Endometrium (tissue), 2 donors: ENCODE results near the gene F13B.
"Not testable (repeated sequence)": the region's sequence is repeated elsewhere in the genome, so short reads cannot be mapped to it uniquely, and the experiment has no call there.

Source experiments
- FAIRE-seq: peaks from 2 replicates; lab custom pipeline; 2012; peaks lifted over from hg19 to GRCh38; lab: Jason Lieb, UNC
- donor health status: control.
- donor health status: control.

F13B gene

DNA sequence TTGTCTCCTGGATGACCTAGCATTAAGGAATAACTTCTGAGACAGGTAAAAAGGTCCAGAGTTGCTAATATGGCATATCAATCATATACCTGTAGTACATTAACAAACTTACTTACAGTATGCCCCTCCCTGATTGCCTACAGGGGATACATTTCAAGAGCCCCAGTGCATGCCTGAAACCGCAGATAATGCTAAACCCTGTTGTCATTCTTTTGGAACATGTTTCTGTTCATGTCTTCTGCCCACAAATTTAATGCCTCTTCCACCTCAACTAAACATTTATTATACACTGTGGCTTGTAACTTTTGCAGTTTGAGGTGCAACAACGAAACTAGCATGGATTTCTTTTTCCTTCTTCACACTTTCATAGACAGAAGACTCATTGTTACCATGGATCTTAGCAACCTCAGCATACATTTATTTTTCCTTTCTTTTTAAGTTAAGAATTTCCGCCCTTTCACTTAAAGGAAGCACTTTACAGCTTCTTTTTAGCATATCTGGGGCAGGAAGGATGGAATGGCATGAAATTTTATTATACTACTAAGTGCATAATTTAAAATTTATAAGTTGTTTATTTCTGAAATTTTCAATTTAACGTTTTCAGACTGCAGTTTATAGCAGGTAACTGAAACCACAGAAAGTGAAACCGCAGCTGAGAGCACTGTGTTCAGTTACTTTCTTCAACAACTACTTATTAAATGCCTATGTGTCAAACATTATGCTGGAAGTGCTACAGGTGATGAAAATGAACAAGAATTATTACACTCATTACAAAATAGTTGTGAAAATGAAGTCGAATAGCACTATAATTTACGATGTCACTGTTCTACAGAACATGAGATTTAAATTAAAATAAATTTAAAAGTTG lies 25.3 kb downstream of the F13B start:
- FAIRE-seq, result no peak

DNA sequence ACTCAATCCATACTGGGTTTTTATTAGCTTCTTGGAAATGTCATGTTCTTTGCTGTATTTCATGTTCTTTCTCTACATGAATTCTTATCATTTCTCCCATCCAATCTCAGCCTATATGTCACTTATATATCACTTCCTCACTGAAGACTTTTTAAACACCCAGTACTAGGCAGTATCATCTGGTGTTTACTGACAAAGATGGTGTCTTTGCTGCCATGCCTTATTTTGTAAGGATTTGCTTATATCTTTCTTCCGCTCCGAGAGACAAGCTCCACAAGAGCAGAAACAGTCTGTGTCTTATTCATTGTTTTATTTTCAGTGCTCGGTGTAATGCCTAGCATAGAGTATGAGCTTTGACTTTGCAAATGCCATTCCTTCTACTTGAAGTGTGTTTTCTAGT lies 30.2 kb downstream of the F13B start:
- FAIRE-seq, result no peak

DNA sequence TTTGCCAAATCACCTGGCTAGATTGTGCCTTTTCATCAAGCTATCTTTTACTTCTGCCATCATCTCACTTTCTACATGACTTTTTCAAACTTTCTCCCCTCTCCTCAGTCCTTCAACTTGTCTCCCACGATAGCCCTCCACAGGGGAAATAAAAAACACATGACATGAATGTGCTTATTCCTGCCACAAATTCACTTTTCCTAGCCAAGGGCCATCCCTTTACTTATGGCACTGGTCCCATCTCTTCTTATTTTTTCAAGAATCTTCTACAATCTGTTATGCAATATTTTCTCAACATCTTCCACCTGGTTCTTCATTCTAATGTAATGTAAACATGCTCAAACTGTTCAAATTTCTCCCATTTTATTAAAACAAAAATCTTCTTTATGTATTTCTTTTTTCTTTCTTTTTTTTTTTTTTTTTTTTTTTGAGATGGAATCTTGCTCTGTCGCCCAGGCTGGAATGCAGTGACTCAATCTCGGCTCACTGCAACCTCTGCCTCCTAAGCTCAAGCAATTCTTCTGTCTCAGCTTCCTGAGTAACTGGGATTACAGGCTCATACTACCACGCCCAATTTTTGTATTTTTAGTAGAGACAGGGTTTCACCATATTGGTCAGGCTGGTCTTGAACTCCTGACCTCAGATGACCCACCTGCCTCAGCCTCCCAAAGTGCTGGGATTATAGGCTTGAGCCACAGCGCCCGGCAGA lies 32.3 kb downstream of the F13B start:
- not testable (repeated sequence) for FAIRE-seq

DNA sequence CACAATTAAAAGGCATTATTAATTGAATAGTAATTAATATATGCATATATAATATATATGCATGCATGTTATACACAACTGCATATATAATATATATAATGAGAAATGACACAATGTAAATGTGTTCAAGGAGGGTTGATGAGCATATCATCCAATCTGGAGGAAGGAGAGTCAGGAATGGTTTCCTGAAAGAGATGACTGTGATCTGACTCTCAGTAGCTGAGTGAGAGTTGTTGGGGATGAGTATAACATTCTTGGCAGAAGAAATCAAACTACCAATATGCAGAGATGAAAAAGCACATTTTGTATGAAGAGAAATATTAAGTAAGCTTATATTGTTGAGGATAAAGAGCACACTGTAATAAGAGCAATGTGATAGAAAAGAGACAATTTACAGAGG lies 37.3 kb downstream of the F13B start:
- FAIRE-seq, result no peak

DNA sequence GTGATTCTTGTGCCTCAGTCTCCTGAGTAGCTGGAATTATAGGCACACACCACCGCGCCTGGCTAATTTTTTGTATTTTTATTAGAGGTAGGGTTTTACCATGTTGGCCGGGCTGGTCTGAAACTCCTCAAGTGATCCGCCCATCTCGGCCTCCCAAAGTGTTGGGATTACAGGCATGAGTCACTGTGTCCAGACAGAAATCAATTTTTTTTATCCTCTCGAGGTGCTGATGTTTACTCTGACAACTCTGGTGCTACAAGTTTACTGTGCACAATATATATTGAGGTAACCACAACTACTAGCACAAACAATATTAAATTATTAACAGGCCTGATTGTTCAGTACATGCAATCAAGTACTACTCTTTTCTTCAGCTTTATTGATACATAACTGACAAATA lies 39.7 kb downstream of the F13B start:
- no peak for FAIRE-seq

DNA sequence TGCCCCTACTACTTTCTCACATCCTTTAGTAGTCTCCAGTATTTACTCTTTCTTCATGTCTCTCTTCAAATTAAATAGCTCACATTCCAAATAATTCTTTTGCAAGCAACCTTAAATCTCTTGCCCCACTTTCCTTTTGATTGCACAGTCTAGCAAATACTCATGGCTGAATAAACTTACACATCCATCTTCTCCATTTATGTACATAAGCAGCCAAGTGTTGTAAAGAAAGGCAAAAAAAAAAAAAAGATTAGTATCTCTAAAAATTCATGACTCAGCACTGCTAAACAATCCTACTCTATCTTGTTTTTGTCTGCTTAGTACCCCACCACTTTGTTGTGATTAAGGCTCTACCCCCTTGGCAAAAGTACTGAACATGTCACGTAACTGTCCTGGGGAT lies 42.6 kb downstream of the F13B start:
- no peak for FAIRE-seq

DNA sequence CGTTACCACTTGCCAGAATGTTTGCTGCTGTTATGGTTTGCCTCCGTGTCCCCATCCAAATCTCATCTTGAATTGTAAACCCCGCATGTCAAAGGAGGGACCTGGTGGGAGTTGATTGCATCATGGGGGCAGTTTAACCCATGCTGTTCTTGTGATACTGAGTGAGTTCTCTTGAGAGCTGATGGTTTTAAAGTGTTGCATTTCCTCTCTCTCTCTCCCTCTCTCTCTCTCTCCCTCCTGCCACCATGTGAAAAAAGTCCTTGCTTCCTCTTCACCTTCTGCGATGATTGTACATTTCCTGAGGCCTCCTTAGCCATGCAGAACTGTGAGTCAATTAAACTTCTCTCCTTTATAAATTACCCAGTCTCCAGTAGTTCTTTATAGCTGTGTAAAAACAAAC lies 45.3 kb downstream of the F13B start:
- FAIRE-seq, result no peak

DNA sequence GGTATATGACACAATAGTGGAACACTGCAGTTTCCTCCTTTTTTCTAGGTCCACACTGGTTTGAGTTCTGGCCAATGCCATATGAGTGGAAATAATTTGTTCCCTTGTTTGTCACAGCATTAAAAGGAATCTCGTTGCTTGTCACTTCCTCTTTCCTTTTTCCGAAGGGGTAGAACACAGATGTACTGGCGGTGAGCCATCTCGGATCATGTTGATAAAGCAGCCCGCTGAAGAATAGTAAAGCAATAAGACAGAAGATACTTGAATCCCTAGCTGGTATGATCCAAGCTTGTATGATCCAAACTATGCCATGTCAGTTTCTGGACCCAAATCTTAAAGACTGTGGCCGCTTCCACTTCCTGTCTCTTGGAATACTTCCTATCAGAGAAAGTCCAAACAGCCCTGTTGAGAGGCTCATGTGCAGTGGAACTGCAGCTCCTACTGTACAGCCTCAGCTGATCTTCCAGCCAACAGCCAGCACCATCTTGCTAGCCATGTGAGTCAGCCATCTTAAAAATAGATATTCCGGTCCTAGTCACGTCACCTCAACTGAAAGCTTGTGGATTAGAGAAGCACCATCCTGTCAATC lies 49.4 kb downstream of the F13B start:
- FAIRE-seq, result no peak

DNA sequence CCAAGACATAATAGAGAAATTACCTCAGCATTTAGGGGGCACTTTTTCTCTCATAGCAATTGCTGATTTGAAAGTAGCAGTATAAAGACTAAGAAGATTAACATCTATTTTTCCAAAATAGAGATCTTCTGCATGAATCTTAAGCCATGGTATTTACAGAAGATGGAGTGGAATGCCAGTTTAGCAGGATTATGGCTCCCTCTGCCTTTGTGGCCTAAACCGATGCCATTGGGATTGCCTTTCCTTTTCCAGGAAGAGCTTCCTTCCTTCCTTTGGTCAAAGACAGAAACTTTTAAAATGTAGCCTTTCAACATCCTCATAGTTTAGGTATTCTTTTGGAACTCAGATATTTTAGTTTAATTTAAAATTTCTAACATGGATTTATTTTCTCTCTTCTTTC lies 50.3 kb downstream of the F13B start:
- no peak for FAIRE-seq

DNA sequence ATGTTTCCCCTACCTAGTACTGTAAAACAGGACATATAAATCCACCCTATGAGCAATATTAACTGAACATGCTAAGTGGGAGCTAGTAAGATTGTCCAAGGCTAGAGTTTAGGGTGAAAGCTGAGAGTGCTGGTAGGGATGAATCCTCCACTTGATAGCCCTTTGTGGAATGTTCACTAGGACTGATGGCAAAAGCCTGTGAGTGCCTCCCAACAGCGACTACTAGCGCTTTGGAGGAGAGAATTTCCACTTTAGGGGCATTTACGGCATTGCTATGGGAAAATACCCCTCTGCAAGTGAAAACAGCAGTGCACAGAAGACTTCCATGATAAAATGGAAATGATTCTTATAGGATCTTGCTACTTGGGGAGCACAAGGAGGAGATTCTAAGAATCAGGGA lies 53.8 kb downstream of the F13B start:
- FAIRE-seq, result no peak

DNA sequence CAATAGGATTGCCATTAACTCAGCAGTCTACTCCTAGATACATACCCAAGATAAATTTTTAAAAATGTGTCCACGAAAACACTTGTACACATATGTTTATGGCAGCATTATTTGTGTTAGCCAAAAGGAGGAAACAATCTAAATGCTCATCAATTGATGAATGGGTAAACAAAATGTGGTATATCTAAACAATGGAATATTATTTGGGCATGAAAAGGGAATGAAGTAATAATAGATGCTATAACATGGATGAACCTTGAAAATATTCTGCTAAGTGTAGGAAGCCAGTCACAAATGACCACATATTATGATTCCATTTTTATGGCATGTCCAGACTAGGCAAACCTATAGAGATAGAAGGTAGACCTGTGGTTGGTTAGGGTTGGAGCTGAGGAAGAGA lies 55.4 kb downstream of the F13B start:
- no peak for FAIRE-seq

DNA sequence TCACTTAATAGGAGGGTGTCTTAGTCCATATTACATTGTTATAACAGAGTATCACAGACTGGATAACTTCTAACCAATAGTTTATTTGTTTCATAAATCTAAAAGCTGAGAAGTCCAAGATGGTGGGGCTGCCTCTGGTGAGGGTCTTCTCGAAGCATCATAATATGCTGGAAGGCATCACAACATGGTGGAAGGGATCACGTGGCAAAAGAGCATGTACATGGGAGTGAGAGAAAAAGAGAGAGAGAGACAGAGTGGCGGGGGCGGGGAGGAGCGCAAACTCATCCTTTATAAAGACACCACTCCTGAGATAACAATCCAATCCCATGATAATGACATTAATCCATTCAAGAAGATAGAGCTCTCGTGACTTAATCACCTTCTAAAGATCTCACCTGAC lies 58.2 kb downstream of the F13B start:
- no peak for FAIRE-seq

DNA sequence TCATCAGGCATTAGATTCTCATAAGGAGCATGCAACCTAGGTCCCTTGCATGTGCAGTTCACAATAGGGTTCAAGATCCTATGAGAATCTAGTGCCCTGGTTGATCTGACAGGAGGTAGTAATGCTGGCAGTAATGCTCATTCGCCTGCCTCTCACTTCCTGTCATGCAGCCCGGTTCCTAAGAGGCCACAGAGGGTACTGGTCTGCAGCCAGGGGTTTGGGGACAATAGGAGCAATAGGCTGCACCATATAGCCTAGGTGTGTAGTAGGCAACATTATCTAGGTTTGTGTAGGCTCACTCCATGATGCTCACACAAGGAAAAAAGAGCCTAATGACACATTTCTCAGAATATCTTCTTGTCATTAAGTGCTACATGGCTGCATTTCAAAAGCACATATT lies 63.9 kb downstream of the F13B start:
- FAIRE-seq, result no peak

DNA sequence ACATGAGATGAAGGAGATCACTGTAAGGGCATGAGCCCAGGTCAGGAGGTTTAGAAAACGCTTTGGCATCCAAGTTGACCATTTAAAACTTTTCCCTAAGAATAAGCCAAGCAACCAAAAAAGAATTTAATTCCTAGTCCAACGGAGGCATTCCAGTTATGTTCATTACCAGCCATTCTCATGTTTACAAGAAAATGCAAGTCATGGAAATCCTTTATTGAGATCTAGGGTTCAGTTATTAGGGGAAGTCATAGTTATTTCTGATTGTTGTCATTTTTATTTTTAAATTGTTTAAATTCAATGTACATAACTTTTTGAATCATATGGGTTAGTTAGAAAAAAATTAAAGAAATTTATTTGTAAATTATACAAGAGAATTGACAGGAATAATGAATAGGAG lies 65.2 kb downstream of the F13B start:
- no peak for FAIRE-seq

DNA sequence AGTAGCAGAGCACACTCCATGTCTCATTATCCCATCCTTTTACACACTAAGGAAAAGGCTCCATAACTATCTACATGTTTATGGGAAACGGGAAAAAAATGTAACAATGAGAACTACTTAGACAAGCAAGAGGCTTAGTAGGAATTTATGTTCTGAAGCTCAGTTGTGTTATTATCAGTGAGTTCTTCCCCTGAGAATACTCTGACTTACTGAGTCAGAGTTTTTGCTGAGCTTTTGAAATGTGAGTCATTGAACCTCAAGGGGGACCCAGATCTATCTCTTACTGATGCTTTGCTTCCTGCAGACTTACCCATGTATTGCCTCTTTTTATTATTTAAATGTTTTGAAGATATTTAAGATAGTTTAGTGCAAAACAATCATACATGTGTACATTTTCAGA lies 69.6 kb downstream of the F13B start:
- no peak for FAIRE-seq

DNA sequence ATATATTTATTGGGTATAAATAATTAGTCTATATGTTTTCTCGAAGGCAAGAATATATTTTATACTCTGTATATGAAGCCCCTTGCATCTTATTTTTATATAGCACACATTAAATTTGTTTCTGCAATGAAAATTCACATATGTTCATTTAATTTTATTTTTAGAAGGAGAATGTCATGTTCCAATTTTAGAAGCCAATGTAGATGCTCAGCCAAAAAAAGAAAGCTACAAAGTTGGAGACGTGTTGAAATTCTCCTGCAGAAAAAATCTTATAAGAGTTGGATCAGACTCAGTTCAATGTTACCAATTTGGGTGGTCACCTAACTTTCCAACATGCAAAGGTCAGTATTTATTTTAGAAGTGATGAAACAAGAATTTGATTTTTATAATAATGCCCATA lies 73.1 kb downstream of the F13B start:
- no peak for FAIRE-seq

DNA sequence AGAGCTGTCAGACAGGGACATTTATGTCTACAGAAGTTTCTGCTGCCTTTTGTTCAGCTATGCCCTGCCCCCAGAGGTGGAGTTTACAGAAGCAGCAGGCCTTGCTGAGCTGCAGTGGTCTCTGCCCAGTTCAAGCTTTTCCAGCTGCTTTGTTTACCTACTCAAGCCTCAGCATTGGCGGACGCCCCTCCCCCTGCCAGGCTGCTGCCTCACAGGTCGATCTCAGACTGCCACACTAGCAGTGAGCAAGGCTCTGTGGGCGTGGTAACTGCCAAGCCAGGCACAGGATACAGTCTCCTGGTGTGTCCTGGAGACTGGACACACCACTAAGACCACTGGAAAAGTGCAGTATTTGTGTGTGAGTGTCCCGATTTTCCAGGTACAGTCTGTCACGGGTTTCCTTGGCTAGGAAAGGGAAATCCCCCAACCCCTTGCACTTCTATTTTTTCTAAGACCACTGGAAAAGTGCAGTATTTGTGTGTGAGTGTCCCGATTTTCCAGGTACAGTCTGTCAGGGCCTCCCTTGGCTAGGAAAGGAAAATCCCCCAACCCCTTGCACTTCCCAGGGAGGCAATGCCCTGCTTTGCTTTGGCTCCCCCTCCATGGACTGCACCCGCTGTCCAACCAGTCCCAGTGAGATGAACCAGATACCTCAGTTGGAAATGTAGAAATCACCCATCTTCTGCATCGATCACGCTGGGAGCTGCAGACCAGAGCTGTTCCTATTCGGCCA lies 75.0 kb downstream of the F13B start:
- not testable (repeated sequence) for FAIRE-seq
